Right kidney (tissue), 1 donor: ENCODE measurements around the gene L2HGDH.
"Not testable (repeated sequence)": the region's sequence is repeated elsewhere in the genome, so short reads cannot be mapped to it uniquely, and the experiment has no call there.

Experiments used
- DNase-seq: peaks from one replicate; pipeline ENCODE4 v3.0.0-alpha.2; 2016

The L2HGDH gene

GRCh38 chr14:50340045-50340444 lies 28.0 kb upstream of the L2HGDH start:
- DNase-seq, result no peak

DNA sequence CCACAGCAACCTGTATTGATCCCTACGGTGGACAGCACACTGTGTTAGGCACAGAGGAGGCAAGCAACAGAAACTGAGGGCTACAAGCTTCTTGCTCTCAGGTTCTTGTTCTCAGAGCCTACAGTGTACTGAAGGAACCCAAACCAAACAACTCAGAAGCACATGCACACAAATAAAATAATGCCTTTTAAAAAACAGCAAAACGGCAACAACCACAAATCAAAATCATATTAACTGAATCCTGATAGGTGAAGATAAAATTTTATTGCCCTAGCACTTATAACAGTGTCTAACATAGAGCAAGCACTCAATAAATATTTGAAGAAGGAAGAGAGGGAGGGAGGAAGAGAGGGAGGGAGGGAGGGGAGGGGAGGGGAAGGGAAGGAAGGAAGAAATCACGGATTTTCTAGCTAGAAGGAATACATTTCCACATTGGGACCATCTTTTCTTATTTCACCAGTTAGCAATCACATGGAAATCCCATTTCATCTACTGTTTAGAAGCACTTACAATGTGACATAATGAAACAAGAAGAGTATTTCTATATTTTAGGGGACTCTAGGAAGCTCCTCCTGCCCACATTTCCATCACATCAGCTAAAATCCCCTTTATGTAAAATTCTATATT lies 27.3 kb upstream of the L2HGDH start:
- DNase-seq, result no peak

GRCh38 chr14:50338587-50338986 lies 26.6 kb upstream of the L2HGDH start:
- no peak for DNase-seq

- peak; percentile 50 for DNase-seq
These were observed 24.2 kb upstream of the L2HGDH start for GRCh38 chr14:50335989-50336824.

GRCh38 chr14:50335389-50335788 lies 23.4 kb upstream of the L2HGDH start:
- DNase-seq, result peak; percentile 49

DNA sequence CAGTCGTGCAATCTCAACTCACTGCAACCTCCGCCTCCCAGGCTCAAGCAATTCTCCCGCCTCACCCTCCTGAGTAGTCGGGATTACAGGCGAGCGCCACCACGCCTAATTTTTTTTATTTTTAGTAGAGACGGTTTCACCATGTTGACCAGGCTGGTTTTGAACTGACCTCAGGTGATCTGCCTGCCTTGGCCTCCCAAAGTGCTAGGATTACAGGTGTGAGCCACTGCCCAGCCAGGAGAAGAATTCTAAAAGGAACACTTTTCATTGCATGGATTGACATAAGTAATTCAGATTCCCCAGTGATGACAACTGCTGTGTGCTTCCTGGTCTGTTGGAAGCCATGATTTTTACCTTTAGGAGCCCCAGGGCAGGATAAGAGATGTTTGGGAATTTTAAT lies 22.2 kb upstream of the L2HGDH start:
- DNase-seq, result no peak

- no peak for DNase-seq
These were observed 21.0 kb upstream of the L2HGDH start for GRCh38 chr14:50333014-50333509.

- no peak for DNase-seq
These were observed 19.6 kb upstream of the L2HGDH start for GRCh38 chr14:50331596-50331995.

DNA sequence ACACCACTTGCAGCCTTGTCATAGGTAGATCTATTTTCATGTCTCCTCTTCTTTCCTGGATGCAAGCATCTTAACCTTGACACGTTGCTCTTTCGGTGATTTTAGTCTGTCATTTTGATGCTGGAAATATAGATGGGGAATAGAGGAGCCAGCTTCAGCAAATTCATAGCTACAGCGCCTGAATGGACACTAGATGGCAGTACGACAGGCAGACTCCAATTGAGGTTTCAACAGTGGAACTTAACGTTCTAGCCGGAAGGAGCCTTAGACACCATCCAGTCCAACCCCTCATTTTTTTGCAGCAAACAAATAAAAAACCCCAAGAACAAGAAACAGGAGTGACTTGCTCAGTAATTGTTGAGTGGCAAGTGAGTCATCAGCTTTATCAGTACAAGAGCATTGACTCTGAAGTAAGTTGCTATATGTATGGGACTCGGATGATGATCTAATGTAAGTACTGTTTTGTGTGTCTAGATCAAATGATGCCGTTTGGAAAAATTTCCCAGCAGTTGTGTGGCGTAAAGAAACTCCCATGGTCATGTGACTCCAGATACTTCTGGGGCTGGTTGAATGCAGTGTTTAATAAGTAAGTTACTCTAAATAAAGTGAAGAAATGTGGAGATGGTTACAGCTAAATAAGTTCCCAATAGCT lies 9.1 kb upstream of the L2HGDH start:
- DNase-seq, result peak; percentile 62

DNA sequence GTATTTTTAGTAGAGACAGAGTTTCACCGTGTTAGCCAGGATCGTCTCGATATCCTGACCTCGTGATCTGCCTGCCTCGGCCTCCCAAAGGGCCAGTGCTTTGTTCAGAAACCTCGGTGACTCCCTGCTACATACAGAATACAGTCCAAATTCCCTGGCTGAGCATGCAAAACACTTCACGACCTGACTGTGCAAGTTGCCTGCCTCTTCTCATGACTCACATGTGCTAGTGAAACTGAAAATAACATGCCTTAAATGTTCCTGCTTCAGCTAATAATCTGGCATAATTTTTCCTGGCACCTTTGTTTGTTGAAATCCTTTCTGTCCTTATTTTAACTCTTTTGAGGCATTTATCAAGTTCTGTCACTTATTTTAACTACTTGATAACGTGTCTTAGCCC lies 8.3 kb upstream of the L2HGDH start:
- DNase-seq, result no peak

DNA sequence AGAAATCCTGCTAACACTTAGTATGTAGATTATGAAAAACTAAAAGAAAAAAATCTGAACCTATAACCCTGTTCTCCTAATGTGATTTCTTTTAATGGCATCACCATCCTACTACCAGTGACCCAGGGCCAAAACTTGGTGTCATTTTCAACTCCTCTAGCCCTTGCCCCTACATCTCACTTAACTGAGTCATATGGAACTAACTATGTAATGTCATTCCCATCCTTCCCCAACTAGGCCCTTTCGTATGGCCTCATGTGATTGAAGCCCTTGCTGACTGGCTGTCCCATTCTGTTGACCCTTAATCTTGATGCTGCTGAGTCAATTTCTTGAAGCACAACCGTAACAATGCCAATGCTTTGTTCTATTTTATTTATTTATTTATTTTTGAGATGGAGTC lies 7.7 kb upstream of the L2HGDH start:
- no peak for DNase-seq

DNA sequence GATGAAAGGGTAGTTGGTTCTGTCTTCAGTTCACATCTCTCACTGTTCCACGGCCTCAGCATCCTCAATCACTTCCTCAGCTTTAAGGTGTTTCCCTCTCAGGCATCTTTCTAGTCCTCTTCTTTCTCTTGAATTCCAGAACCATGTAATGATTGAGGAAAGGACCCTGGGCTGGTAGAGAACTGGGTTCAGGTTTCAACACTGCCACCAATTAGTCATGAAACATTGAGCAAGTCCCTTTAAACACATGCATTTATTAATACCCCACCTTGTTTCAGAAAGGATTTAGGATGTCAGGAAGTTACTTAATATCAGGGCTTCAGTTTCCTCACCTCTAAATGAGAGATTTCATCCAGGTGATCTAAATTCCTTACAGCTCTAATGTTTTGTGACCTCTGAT lies 7.3 kb upstream of the L2HGDH start:
- no peak for DNase-seq

- DNase-seq, result no peak
These were observed 6.1 kb upstream of the L2HGDH start for GRCh38 chr14:50318031-50318626.

GRCh38 chr14:50314098-50314497 lies 2.1 kb upstream of the L2HGDH start:
- DNase-seq, result not testable (repeated sequence)

DNA sequence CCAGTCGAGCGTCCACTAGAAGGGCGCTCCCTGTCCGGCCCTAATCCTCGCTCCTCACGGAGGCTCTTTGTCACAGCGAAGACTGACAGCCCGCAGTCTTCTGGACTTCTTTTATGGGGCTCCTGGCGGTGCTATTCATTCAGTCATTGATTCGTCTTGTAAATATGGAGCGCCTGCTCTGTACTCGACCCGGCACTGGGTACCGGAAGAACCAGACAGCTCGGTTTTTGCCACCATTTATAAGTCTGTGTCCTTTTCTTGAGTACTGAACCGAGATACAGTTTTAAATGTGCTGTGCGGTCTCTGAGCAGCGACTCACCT lies 665 bp upstream of the L2HGDH start:
- DNase-seq, result no peak

DNA sequence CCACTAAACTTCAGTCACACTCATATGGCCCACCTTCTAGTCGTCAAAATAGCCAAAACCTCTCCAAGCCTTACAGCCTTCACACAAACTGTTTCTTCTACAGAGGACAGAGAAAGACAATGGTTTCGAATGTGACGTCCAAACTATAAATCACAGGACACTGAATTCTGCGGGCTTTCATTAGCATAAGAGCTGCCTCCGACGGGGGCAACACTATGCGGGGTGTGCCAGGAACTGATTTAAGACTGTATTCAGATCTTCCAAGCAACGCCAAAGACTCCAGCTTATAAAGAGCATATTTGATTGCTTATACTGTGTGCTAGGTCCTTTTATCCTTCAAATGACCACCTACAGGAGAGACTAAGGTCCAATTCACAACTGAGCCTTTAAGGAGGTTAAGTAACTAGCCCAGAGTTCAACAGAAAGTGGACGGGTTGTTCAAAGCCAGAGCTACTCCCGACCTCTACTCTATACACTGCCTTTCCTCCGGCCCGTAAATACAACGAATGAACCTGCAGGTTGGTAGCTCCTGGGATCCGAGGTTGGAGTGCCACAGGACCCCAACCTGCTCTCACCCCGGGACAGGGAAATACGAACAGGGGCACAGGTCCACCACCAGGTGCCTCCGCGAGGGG lies 575 bp downstream of the L2HGDH start:
- no peak for DNase-seq

GRCh38 chr14:50310445-50310844 lies 1.6 kb downstream of the L2HGDH start:
- DNase-seq, result no peak

GRCh38 chr14:50308363-50308915 lies 3.6 kb downstream of the L2HGDH start:
- no peak for DNase-seq

DNA sequence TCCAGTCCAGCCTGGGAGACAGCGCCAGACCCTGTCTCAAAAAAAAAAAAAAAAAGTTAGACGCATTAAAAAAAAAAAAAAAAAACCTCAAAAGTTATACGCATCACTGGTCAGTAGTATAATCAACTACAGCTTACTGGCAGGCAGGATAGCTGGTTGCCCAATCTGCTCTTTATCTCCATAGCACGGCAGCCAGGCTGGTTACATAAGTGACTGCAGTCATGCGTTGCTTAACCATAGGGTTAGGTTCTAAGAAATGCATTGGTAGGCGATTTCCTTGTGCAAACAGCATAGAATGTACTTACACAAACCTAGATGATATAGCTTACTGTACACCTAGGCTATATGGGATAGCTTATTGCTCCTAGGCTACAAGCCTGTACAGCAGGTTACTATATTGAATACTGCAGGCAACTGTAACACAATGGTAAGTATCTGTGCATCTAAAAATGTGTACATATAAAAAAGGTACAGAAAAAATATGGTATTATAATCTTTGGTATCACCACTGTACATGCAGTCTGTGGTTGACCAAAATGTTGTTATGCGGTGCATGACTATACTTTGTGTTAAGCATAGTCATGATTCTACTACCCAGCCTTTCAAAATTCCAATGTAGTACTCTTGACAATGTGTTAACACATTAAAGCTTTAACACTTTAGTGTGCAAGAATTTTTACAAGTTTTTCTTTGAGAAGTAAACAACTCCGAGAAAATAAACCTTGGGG lies 8.1 kb downstream of the L2HGDH start:
- DNase-seq, result no peak

- DNase-seq, result no peak
These were observed 10.1 kb downstream of the L2HGDH start for GRCh38 chr14:50301914-50302313.

DNA sequence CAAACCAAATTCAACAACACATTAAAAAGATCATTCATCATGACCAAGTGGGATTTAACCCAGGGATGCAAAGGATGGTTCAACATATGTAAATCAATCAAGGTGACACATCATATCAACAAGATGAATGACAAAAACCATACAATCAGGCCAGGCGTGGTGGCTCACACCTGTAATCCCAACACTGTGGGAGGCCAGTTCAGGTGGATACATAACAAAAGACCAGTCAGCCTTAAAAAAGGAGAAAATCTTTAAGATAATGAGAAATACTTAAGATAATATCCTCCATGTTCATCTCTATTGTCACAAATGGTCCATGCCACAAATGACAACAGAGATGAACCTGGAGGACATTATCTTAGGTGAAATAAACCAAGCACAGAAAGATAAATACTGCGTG lies 12.4 kb downstream of the L2HGDH start:
- no peak for DNase-seq

DNA sequence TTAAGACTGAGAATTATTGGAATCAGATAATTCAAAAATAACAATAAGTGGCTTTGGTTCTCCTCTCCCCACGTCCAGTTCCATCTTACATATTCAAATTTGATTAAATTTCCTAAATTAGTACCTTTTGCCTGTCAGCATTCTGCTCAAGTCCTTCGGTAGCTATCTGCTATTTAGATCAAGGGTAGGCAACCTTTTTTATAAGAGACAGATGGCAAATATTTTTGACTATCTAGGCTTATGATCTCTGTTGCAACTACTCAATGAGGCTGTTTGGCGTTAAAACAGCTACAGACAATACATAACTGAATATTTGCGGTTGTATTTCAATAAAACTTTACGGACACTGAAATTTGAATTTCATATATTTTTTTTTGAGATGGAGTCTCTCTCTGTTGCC lies 21.7 kb downstream of the L2HGDH start:
- DNase-seq, result no peak
